Measurements from ENCODE around the gene GNPDA2. TPM values are rescaled to one million over a fixed set of nuclear protein-coding genes. Genes with fewer than 3 reads are reported as not detected.
"Not testable (repeated sequence)": the region's sequence is repeated elsewhere in the genome, so short reads cannot be mapped to it uniquely, and the experiment has no call there.

Gene GNPDA2
- 20.9 TPM for polyA plus RNA-seq (2013, experiment 1 of 2; ENCODE audit: insufficient read length)
- polyA plus RNA-seq (2013, experiment 2 of 2; ENCODE audit: insufficient read length), result 19.9 TPM

DNA sequence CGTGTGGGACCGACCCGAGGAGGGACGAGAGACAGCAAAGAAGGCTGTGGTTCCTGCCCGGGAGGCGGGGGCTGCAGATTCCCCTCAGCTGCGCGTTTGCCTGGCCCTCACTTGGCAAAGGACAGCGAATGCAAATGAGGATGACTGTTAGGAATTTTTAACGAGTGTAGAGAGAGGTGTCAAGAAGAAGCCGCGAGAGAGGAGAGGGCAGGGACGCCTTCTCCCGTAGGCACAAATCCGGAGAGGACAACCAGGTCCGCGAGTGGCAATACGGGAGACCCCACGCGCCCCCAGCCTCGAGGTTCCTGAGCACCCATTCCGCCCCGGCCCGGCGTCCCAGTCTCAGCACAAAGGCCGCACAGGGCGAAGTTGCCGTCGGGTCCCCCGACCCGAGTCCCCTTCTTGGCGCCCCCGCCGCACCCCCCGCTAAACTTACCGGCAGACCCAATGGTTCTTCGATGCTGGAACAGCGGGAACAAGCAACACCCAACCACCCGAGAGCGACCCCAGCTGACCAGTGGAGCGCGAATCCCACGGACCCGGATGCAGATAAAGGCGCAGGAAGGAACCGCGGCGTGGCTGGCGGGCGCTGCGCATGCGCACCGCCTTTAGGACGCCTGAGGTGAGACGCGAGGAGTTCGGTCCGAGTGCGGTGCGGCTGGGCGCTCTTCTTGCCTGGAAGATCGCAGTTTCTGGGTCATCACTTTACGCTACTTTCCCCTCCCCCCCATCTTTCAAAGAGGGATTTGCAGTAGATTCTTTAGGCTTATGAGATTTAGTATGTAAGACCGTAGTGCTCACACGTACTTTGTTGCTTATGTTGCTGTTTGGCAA, at the start of gene GNPDA2:
Gene GNPDA2 (minus strand): TSS at position 519 of the 834 bp plus-strand sequence. CDS start 4,349 bp downstream, outside the sequence.
- peak; percentile 91 for DNase-seq

DNA sequence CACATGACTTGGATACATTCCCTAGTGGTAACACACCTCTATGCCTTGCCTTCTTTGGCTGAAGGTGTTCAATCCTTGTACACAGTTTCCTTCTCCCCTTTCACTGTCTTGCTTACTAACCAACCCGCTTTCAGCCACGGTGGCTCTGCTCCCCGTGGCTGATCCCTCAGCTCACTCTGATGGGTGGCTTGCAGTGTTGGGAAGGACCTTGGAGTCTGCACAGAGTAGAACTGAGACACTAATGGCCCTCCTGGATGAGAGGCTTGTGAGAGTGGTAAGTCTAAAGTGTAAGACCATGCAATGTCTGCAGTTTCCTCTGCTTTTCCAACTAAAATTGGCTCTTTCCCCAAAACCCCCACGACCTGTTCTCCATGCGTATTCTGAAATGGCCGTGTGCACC, 46.0 kb upstream of the GNPDA2 start:
- DNase-seq, result no peak

DNA sequence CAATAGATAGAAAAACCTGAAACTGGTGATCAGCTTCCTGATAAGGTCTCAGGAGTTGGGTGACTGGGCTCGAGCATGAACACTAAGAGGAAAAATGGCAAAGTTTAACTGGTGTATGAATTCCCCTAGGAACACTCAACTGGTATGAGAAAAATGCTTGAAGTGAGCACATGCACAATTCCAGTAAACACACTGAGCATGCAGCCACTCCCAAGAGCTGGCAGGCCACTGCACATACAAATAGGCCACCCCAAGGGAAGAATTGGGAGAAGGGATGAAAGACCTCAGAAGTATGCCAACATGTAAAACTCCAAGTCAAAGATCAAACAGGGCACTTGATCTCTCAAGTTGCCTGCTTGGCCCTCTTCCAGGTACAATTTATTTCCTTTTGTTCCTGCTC, 45.4 kb upstream of the GNPDA2 start:
- DNase-seq, result no peak

DNA sequence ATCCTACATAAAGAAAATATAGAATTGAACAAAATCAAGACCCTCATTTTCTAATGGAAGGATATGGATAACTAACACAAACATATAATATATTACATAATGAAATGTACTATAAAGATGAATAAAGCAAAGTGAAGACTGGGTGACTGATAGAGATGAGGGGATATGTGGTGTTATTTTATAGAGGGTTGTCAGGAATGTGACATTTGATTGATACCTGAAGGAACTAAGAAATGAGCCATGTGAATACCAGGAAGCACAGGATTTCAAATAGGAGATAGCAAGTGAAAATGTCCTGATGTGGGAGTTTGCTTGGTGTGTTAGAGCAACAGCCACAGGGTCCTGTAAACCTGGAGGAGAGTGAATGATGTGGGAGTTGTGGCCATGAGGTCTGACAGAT, 40.1 kb upstream of the GNPDA2 start:
- DNase-seq, result no peak

DNA sequence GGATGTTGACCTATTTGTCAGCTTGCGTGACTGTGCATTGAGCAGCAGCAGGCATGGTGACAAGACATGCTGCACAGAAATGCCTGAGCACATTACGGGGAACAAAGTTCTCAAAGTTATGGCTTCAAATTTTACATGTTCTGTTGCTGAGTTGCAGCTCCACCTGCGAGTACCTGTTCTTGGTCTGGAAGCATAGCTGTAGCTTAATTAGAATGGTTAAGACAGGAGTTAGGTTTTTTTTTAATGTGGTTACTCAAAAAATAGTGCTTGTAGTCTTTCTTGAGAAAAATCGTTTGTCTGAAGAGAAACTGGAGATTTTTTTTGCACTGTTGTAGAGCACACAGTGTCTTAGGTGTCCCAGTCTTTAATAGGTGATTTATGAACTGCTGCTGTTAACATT, 38.8 kb upstream of the GNPDA2 start:
- no peak for DNase-seq

DNA sequence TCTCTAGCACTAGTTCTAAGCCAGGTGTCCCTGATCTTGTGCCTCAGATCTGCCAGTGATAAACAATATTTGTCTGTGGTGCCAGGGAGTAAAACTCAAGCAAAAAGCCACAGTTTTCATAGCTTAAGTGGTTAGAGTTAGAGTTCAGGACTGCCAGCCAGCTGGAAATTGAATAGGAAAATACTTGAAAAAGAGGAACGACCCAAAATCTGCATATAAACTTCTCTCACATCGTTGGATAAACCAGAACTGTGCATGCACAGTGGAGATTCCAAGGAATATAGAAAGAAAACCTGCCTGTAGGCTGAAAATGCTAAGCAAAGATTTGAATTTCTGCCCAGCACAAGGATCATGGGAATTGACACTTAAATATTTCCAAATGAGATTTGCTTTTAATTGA, 35.0 kb upstream of the GNPDA2 start:
- DNase-seq, result no peak

DNA sequence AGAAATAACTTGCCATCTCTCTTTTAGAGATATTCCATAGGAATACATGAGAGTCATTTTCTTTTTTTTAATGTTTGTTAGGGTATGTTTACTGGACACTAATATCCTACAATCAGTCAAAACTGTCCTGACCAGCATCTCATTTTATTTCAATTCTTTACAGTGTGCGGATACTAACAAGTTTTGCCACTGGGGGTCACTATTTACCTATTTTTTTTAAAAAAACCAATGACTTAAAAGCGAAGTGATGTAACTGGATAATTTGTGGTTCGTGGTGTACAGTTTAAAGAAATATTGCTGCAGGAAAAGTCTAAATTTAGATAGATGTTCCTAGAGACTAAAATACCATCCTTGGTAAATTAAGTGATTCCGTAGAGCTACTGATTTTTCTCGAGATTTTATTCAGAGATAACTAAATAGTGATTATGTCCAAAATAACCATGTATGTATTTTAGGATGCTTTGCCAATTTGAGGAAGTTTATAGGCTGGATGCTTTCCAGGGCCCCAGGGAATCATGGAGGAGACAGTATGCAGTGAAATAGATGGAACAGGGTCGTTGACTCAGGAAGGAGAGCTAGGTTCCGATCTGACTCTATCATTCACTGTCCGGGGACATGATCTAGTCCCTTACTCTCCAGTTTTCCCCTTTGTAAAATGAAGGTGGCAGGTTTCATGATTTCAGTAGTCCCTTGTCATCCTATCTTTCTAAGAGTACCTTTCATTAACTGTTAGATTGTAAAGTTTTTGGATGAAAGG, 34.0 kb upstream of the GNPDA2 start:
- DNase-seq, result peak; percentile 23

DNA sequence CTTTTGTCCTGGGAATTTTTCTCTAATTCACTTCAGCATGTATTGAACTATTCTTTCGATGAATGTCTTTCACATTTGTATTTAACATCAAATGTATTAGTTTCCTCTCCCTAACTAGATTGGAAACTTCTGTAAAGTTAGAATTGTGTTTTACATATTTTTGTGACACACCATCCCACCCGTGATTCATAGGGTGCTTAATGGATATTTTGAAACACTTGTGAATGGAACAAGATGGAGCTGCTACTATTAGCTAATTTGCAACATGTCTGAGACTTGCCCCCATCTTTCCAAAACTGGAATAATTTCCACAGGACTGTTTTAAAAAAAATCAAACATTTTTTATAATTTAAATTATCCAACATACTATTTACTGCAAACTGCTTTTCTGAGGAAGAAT, 30.2 kb upstream of the GNPDA2 start:
- DNase-seq, result peak; percentile 7

DNA sequence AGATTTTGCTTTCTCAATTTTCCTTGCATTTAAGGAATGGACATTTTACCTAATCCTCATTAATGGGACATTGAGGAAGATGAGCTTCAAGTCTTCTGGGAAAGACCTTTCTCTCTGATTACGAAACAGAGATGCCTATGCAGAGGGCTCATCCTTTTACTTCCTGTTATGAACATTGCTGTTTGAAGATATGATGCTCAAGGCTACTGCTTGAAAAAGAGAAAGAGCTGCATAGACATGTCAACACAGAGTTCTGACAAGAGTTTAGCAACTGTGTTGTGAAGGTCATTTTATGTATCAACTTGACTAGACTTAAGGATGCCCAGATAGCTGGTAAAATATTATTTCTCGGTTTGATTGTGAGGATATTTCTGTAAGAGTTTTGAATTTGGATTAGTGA, 13.8 kb upstream of the GNPDA2 start:
- no peak for DNase-seq

DNA sequence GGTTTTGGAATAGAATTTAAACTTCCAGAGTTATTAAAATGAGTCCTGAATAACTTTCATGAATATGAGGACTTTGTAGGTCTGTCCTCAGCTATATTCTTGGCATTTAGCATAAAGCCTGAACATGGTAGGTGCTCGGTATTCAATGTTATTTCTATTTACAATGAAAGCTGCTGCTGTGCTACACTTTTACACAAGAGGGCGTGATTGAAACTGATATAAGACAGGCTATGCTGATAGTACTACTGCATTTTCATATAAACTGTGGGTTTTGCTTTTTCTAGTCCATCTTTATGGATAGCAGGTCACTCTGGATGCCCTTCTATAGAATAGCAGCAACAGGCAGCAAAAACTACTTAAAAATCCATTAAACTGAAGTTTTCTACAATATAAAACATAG, 12.3 kb upstream of the GNPDA2 start:
- no peak for DNase-seq

DNA sequence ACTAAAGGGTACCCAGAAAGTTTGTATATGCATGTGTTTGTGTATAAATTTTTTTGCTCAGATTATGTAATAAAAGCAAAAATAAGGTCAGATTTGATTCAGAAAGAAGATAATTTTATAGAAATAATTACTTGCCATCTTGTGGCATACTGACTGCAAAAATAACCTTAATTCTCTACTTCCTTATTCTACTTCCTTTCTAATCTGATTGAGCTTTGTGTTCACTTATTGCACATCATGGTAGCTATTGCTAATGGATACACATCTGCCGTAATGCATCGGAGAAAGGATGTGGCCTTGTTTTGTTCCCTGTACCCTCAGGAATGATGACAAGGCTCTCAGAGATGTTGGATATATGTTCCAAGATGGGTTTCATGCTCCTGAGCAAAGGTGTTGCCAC, 10.5 kb upstream of the GNPDA2 start:
- no peak for DNase-seq

DNA sequence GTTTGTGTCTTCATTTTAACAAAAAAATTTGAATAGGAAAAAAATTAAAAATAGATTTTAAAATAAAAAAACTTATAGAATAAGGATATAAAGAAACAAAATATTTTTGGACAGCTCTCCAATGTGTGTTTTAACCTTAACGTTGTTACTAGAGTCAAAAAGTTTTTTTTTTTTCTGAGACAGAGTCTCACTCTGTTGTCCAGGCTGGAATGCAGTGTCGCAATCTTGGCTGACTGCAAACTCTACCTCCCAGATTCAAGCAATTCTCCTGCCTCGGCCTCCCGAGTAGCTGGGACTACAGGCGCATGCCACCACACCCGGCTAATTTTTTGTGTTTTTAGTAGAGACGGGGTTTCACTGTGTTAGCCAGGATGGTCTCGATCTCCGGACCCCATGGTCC, 2.3 kb upstream of the GNPDA2 start:
- not testable (repeated sequence) for DNase-seq

DNA sequence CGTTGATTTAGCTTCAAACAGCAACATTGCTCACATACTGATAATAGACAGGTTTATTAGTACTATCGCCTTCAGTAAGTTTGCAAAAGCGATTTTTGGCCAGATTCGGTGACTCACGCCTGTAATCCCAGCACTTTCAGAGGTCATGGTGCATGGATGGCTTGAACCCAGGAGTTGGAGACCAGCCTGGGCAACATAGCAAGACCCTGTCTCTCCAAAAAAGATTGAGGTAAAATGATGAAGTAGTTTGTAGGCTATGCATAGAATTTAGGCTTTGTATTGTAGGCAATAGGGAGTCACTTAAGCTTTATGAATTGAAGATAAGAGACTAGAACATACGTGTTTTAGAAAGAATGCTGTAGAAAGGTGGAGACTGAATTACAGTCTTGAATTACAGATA, 1.1 kb upstream of the GNPDA2 start:
- DNase-seq, result no peak

DNA sequence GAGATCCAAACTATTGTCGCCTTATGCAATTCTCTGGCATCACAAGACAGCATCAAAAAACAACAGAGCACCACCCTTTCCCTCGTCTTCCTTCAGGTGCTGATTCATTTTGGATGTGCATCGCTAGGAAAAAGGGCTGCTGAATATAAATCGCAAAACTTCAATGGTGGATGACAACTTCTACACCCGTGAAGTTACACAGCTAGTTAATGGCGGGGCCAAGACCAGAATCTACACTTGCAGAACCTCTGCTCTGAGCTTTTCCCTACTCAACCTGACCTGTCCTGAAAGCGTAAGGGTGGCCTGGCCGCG, 674 bp downstream of the GNPDA2 start:
- DNase-seq, result peak; percentile 5

DNA sequence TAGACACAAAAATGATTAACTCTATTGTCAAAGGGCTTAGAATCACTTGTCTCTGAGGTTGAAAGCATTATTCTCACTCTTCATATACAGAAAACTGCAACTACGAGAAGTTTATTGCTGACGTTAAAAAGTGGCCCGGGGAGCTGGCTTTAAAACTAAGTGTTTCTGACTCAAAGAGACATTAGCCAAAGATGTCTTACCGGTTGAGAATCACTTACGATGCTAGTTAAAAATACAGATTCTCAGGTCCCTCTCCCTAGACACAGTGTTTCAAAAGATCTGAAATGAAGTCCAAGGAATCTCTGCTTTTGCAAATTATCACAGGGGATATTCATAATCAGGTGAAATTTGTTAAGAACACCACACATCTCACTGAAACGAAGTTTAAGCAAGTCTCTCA, 1.2 kb downstream of the GNPDA2 start:
- no peak for DNase-seq

DNA sequence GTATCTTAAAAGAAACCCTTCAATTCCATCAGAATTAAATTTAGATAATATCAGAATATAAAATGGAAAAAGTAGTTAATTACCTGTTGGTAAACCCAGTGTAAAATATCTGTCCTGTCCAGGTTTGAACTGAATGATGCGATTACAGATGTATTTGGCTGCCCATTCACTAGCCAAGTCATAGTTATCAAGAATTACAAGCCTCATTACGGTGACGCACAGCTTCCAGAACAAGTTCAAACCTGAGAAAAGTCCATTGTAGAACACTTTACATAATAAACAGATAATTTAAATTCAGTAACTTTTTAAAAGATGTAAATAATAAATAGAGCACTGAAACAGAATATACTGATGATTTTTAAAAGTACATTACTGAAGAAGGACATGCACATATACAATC, 4.4 kb downstream of the GNPDA2 start:
- DNase-seq, result no peak

DNA sequence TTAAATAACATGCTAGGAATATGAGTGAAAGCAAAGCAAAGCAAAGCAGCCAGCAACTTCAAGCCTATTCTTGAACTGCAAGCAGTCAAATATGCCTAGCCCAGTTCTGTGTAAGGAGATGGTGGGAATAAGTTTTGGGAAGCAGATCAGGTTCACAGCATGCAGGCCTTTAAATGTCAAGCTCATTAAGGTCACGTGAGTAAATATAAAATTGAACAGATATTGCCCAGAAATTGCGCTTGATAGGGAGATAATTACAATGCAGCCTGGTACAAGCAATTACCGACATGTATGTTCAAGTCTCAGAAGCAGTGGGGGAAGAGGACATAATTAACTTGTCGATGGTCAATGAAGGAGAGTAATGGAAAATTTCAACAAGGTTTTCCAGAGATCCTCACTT, 6.0 kb downstream of the GNPDA2 start:
- no peak for DNase-seq

DNA sequence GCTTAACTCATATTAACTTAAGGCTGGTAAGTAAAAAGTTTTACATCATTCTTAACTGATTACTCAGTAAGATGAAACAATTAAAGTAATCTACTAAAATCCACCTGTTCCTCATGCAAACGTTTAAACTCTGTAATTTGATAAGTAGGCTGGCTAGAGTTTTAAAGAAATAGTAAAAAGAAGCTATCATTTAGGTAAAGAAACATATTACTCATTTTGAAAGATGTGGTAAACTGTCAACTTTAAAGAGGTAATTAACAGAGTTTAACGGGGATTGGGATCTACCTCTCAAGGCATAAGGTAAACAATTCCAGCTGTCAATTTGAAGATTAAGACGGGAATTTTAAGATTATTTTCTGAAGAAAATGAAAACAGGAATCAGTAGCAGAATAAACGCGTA, 9.8 kb downstream of the GNPDA2 start:
- DNase-seq, result no peak

DNA sequence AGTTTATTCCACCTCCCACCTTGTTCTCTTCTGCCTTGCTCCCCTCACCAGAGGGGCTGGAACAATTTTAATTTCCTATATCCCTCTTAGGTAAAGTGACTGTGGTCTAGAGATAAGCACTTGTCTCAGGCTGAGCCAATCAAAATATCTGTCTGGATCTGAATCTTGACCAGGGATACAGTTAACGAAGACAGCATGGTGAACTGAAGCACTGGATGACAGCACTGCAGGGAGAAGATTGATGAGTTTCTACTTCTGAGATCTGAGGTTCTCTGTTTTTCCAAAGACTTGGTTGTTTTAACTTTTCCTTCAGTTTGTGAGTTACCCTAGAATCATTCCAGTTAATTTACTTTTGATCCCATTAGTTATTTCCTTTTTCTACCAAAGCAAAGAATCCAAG, 13.2 kb downstream of the GNPDA2 start:
- no peak for DNase-seq

DNA sequence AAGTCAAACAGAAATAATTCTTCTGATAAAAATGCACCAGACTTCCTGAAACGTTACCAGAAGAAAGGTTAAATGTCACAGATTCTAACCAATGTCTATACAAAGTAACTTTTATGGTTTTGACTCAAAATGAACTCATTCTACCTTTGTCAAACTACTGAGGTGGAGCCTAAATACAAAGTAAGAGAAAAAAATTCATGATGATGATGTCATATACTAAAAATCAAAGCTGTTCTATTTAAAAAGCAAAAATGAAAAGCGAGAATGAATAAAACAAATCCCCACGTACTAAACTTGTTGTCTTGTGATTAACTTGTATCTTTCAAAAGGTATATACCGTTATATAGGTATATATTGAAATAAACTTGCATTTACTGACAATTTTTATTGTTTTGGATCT, 21.7 kb downstream of the GNPDA2 start:
- DNase-seq, result no peak

DNA sequence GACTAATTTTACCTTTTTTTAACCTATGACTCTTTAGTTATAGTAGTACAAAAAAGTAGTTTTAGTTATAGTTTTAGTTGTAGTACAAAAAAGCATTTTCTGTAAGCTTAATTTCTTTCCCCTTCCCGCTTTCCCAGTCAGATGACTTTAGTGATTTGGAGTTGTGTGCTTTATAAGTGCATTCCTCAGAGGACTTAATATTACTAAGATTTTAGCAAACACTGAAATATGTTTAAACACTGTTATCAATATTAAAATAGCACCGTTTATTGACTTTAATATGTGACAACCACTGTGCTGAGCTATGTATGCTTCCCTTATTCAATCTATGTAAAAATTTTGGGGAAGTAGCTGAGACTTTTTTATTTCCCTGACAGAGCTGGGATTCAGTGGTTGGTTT, 25.3 kb downstream of the GNPDA2 start:
- no peak for DNase-seq

DNA sequence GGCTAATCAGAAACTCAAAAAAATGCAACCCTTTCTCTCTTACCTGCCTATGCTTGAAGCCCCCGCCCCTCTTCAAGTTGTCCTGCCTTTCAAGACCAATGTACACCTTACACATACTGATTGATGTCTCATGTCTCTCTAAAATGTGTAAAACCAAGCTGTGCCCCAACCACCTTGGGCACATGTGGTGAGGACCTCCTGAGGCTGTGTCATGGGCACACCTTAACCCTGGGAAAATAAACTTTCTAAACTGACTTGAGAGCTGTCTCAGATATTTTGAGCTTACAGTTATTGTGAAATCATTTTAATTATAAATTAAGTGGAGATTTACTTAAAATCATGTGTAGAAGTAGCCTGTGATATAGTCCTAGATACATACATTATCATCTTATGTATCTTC, 25.9 kb downstream of the GNPDA2 start:
- no peak for DNase-seq

DNA sequence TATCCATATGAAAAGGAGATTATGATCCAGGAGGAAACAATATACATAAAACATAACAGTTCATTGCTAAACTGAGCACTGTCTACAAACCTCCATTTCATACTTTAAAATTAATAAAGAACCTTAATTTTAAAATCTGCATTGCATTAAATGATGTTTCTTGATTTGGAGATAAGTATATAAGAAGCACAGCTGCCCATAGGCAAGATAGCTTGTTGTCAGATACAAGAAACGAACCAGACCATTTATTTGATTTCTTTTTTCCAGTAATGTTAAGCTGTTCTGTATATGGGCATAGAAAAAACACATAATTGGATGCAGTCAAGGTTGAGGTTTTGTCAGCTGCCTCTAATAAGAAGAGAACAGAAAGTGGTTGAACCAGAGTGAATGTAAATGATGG, 41.7 kb downstream of the GNPDA2 start:
- DNase-seq, result no peak

DNA sequence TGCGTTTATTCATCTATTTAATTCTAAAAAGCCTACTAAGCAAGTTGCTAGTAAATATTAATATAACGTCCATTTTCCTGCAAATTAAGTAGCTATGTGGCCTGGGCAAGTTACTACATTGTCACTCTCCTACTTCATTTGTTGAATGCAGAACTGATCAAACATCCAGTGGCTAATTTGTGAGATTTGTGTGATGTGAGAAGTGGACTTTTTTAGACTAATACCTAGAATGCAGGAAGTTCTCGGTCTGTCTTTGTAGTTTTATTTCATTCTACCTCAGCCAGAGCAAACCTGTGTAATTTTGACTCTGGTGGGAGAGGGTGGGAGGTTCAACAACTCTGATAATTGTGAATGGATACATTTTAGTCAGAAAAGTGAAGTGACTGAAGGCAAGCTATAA, 47.3 kb downstream of the GNPDA2 start:
- DNase-seq, result no peak

Data from fibroblast of skin of abdomen (primary cell).